LoVo (cell line): ENCODE measurements around the gene ZNF565.
"Not testable (repeated sequence)": the region's sequence is repeated elsewhere in the genome, so short reads cannot be mapped to it uniquely, and the experiment has no call there.

Experiments
- DNase-seq: peaks from one replicate; pipeline ENCODE4 v3.0.0-alpha.2; 2016; ENCODE audit warnings: low spot score

Gene ZNF565

DNA sequence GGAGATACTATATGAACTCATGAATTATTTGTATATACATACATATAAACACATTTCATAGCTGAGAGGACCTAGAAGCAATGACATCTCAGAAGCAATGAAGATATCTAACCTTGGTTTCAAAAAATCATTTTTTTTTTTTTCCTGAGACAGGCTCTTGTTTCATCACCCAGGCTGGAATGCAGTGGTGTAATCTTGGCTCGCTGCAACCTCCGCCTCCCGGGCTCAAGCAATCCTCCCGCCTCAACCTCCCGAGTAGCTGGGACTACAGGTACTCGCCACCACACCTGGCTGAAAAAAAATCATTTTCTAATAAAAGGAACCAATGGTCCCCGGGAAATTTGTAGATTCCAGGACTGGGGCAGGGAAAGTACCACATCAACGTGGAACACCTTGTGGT lies 4.0 kb downstream of the ZNF565 start:
- no peak for DNase-seq

DNA sequence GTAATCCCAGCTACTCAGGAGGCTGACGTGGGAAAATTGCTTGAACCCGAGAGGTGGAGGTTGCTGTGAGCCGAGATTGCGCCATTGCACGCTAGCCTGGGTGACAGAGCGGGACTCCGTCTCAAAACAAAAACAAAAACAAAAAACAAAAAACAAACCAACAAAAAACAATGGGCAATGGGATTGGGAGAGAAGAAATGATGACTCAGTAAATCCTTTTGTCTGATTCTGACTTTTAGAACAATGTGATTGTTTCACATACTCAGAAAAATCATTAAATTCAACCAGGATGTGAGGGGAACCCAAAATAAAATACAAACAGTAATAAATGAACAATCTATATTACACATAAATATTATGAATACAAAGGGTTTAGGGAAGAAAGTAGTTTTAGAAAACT lies 5.1 kb downstream of the ZNF565 start:
- DNase-seq, result no peak

DNA sequence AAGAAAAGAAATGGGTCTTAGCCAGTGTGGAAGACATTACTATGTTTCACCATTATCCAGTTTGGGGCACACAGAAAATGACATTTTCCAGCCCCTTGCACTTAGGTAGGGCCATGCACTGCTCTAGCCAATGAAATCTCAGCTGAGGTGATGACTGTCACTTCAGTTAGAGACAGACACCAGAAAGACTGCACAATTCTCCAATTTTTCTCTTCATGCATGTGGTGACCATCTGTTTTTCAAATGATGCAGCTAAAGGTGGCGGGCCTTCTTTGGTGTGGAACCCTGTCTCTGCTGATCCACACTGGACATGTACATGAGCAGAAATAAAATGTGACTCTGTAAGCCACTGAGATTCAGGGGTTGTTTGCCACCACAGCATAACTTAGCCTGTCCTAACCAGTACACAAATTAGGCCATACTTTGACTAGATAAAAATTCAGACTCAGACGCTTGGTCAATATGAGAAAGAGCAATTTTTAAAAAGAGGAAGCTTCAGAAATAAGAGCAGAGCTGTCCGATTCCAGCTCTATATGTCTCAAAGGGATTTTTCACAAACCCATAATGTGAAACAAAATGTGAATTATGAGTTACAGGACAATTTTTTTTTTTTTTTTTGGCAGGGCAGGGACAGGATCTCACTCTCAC lies 6.7 kb downstream of the ZNF565 start:
- DNase-seq, result no peak

DNA sequence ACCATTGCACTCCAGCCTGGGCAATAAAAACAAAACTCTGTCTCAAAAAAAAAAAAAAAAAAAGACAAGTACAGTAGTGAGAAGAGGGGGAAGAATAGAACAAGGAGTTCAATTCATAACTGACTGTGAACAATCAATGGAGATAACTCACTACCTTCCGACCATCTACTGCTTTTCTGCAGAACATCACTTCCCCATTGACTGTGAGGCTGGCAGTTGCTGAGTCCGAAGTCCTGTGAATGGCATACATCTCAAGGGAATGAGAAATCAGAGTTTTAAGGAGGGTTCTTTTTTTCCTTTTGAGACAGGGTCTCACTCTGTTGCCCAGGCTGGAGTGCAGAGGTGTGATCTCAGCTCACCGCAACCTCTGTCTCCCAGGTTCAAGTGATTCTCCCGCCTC lies 11.2 kb downstream of the ZNF565 start:
- no peak for DNase-seq

DNA sequence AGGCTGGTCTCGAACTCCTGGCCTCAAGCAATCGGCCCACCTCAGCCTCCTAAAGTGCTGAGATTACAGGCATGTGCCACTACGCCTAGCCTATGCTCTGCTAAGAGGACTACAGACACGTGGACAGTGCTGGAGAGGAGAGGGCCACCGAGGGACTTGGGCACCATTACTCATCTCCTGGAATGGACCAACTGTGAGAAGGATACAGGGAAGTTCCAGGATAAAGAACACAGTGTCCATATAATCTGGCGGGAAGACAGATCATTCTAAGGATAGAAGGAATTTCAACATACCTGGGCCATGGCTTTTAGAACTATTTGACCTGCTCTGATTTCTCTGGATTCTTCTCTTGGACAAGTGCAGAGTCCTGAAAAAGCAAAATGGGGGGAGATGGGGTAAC lies 12.8 kb downstream of the ZNF565 start:
- DNase-seq, result no peak

DNA sequence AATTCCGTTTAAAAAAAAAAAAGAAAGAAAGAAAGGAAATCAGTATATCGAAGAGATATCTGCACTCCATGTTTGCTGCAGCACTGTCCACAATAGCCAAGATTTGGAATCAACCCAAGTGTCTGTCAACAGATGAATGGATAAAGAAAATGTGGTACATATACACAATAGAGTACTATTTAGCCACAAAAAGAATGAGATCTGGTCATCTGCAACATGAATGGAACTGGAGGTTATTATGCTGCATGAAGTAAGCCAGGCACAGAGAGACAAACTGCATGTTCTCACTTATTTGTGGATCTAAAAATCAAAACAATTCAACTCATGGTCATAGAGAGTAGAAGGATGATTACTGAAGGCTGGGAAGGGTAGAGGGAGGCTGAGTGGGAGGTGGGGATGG lies 16.3 kb downstream of the ZNF565 start:
- DNase-seq, result no peak

DNA sequence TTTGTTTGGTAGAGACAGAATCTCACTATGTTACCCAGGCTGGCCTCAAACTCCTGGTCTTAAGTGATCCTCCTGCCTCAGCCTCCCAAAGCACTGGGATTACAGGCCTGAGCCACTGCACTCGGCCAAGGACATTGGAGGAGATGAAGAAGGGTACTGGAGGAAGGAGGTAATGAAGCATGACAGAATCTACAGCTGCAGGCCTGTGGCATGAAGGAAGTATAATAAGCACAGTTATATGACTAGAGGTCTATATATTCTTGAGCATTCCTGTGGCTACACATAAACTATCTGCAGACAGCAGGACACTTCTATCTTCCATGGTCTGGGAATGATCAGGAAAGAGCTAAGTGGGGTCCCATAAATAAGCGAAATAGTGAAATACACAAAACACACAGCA lies 18.2 kb downstream of the ZNF565 start:
- no peak for DNase-seq

DNA sequence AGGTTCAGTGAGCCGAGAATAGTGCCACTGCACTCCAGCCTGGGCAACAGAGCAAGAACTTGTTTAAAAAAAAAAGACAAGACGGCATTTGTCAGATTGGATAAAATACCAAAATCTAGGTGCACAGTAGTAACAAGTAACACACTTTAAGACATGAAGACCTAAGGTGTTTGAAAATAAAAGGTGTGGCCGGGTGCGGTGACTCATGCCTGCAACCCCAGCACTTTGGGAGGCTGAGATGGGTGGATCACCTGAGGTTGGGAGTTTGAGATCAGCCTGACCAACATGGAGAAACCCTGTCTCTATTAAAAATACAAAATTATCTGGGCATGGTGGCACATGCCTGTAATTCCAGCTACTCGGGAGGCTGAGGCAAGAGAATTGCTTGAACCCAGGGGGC lies 27.7 kb downstream of the ZNF565 start:
- not testable (repeated sequence) for DNase-seq

DNA sequence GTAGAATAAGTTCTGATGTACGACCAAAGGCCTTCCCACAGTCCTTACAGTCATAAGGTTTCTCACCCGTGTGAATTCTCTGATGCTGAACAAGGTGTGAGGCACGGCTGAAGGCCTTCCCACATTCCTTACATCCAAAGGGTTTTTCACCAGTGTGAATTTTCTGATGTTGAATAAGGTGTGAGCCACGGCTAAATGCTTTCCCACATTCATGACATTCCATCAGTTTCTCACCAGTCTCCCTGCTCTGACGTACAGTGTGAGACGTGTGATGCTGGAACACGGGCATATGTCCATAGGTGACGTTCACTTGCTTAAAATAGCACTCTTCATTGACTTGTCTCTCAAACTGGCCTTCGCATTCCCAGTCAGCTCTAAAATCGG lies 31.2 kb downstream of the ZNF565 start:
- DNase-seq, result no peak

DNA sequence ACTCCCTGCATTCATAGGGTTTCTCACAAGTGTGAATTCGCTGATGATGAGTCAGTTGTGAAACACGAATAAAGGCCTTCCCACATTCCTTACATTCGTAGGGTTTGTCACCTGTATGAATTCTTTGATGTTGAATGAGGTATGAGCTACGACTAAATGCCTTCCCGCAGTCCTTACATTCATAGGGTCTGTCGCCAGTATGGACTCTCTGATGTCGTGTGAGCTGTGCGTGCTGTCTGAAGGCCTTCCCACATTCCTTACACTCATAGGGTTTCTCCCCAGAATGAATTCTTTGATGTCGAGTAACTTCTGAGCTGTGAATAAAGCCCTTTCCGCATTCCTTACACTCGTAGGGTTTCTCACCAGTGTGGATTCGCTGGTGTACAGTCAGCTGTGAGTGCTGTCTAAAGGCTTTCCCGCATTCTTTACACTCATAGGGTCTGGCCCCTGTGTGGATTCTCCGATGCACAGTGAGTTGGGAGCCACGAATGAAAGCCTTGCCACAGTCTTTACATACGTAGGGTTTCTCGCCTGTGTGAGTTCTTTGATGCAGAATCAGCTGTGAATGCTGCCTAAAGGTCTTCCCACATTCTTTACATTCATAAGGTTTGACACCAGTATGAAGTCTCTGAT lies 31.7 kb downstream of the ZNF565 start:
- peak; percentile 25 for DNase-seq

DNA sequence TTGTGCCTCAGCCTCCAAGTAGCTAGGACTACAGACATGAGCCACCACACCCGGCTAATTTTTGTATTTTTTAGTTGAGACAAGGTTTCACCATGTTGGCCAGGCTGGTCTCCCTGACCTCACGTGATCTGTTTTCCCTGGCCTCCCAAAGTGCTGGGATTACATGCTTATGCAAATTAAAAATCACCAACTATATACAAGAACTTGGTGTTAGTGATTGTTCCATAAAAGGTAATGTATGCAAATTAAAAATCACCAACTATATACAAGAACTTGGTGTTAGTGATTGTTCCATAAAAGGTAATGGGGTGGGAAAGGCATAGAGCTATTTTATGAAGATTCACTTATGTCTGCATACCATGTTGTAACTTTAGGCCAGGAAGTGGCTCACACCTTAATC lies 35.4 kb downstream of the ZNF565 start:
- not testable (repeated sequence) for DNase-seq

DNA sequence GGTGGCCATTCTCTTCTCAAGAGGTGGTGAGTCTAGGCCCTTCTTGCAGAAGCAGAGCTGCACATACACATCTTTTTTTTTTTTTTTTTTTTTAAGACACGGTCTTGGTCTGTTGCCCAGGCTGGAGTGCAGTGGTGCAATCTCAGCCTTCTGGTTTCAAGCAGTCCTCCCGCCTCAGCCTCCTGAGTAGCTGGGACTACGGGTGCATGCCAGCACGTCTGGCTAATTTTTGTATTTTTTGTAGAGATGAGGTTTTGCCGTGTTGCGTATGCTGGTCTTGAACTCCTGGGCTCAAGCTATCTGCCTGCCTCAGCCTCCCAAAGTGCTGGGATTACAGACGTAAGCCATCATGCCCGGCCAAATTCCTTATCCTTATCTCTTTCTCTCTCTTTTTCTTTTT lies 40.6 kb downstream of the ZNF565 start:
- DNase-seq, result not testable (repeated sequence)

DNA sequence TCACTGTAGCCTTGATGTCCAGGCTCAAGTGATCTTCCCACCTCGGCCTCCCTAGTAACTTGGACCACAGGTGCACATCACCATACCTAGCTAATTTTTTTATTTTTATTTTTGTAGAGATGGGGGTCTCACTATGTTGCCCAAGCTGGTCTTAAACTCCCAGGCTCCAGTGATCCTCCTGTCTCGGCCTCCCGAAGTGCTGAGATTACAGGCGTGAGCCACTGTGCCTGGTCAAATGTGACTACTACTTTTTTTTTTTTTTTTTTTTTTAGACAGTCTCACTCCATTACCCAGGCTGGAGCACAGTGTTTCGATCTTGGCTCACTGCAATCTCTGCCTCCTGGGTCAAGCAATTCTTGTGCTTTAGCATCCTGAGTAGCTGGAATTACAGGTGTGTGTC lies 41.6 kb downstream of the ZNF565 start:
- DNase-seq, result no peak

DNA sequence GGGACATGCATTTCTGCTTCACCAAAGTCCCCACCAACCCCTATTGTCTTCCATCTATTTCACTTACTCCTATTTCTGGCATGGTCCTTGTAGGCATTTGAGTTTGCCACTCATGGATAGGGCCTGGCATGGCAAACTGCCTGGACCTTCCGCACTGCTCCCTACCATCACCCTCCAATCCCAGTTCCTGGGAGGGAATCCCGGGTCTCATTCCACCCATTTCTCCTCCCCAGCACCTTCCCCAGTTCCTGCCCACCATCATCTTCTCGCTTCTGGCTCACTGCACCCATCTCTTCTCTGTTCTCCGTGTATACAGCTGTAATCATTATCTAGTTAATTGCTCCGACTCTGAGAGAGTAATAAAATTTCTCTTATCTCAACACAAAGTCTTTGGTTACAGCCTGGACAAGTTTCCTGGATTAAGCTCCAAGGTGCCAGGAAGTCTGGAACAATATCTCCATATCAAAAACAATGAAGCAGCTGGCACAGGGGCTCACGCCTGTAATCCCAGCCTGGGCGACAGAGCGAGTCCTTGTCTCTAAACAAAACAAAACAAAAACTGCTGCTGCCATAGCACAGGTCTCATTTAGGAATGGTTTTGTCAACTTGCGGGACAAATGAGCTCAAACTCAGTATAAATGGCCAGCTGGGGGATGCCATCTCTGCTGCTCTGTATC lies 45.2 kb downstream of the ZNF565 start:
- DNase-seq, result peak; percentile 41

DNA sequence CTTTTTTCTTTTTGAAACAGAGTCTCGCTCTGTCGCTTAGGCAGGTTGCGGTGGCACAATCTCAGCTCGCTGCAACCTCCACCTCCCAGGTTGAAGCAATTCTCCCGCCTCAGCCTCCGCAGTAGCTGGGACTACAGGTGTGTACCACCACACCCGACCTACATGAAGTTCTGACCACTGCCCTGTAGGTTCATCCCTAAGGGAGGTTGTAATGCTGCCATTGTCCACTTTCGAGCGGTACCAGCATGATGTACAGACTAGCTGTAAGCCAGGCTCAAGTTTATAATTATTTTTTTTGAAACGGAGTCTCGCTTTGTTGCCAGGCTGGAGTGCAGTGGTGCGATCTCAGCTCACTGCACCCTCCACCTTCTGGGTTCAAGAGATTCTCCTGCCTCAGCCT lies 50.7 kb downstream of the ZNF565 start:
- no peak for DNase-seq

DNA sequence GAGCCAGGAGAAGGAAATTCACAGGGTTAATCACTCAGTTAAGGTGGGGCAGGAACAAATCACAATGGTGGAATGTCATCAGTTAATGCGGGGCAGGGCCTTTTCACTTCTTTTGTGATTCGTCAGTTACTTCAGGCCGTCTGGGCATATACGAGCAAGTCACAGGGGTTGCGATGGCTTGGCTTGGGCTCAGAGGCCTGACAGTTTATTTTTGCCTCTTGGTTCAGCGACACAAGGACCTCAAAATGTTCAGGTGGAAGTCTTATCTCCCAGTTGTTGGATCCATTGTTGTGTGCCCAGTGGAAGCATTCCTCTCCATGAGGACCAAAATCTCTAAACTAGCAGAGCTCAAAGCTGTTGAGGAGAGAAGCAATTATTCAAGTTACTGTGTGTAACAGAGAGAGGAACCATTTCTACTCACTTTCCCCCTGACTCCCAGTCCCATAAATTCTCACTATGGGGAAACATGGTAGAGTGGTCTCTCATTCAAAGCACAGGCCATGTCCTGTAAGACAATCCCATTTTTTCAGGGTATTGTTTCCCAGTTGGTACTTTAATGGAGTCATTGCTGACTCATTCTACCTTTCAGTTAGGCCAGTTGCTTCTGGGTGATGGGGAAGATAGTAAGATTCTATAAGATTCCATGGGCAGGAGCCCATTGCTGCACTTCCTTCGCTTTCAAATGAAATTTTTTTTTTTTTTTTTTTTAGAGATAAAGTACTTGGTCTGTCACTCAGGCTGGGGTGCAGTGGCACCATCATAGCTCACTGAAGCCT lies 53.5 kb downstream of the ZNF565 start:
- no peak for DNase-seq

DNA sequence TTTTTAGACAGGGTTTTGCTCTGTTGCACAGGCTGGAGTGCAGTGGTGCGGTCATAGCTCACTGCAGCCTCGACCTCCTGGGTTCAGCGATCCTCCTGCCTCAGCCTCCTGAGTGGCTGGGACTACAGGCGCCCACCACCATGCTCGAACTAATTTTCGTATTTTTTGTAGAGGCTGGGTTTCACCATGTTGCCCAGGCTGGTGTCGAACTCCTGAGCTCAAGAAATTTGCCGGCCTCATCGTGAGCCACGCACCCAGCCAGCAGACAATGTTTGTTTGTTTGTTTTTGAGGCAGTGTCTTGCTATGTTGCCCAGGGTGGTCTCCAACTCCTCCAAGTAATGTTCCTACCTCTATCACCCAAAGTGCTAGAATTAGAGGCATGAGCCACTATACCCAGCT lies 61.3 kb downstream of the ZNF565 start:
- DNase-seq, result no peak

DNA sequence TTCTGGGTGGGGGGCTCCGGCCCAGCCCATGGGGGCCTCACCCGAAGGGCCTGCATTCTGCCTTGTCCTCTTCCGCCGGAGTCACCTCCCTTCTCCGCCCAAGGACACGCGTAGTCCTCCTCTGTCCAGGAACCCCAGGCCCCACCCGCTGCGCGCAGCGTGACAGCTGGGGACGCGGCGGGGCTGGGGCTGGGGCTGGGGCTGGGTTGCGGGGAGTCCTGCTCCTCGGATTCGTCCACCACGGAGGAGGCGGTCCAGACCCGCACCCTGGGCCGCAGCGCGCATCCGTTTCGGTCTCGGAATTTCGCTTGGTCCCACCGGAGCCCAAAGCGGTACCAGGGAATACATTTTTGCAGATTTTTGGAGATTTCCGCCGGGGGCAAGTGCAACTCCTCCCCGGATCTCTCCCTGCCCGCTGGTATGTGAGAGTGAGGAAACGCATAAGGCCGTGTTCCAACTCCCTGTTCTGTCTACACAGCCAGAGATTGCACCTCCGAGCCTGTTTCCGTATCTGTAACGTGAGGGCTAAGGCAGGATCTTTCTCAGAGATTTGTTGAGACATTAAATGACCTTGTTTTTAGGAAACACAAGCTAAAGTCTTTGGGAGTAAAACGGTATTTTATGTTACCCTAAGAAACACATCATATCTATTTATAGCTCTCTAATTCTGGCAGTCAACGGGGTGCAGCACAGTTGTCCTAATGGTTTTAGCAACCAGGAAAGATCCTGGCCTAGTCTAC lies 61.9 kb downstream of the ZNF565 start, which contains the start of gene COX7A1:
TSS of gene COX7A1 (minus strand) at position 96 of the 740 bp plus-strand sequence. CDS start at position 56, 40 bp downstream.
- DNase-seq, result no peak

DNA sequence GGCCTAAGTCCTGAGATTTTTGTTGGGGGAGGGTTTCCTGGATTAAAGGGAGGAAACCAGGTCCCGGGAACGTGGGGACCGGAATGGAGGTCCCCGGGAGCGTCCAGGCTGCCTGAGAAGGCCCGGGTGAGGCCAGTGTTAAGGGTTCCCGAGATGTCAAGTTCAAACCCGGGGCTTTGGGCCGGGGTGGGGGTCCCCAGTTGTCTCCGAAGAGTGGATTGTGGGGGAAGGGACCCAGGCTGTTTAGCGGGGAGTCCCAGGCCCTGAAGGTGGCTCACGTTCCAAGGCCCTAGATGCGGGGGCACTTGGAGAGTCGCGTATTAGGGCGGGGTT lies 62.5 kb downstream of the ZNF565 start:
- DNase-seq, result no peak

DNA sequence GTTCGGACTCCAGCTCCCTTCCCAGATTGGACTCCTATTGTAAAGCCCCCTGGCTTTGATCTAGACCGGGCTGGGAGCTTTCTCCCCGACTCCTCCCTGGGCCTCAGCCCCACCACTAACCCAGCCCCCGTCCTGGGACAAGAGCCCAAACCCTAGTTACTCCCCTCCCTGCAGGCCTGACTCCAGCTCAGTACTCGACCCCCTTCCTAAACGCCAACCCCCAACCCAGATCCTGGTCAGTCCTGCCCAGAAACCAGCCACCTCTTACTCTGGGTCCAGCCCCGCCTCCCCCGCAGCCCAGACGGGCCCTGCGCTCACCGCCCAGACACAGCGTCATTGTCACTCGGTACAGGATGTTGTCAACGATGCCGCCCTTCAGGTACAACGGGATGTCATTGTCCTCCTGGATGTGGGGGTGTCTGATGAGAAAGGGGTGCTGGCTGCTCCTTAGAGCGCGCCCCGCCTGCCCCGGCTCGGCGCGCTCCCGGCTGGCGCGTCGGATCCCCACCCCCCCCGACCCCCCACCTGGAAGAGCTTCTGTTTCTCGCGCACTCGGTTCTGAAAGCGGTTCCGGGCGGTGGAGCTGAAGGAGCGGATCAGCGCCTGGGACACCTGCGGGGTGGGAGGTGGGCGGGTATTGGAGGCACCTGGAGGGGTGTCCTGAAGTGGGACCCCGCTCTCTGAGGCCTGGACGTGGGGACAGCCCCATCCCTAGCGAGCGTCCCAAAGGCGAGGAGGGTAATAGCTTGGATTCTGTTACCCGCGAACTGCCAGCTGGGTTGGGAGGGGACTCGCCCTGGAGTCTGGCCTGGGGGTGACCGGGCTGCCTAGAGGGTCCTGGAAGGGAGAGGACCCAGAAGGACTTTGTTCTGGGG lies 63.1 kb downstream of the ZNF565 start:
- DNase-seq, result no peak

DNA sequence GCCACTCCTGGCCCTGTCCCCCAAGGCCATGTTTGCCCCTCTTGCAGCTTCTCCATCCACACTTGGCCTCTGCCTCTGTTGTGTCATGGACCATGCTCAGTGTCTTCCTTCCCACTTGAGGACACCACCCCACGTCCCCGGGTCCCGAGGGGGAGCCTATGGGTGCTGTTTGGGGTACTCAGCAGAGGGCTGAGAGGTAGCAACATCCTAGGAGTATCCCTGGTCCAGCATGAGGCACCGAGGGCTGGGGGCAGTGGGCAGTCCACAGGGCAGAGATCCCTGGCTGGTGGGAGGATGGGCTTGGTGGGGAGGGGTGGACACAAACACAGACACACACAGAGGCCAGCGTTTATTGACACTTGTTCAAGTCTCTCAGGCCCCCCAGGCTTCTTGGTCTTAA lies 63.9 kb downstream of the ZNF565 start:
- DNase-seq, result no peak
